ENCODE results near the gene CRHR2.

CRHR2 gene

DNA sequence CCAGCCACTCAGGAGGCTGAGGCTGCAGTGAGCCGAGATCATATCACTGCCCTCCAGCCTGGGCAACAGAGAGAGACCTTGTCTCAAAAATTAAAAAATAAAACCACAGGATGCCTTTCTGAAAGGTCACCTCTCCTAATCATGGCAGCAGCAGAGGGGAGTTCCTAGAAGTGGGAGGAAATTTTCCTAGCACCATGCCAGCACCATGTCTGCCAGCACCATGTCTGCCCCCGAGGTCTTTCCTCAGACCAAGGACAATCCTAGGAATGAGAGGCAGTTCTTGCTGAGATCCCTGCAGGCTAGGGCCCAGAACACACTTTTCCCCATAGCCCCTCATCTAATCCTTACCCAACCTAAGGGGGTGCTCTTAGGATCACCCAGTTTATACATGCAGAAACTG lies 47.4 kb upstream of the CRHR2 start:
- peak; percentile 48 to 65 for DNase-seq
- WGBS (ENCODE audit: extremely low coverage, insufficient coverage, insufficient read length): no CpG with 5 or more reads among the region's 2 CpGs
- H3K36me3 ChIP-seq (ENCODE audit: control insufficient read depth in 1 of 2, insufficient read depth in 2 of 2, low read length in 2 of 2): no peaks in the 10 kb centered on the region
- H2BK12ac ChIP-seq (ENCODE audit: low read length): no peak overlapping the region
- no peak overlapping the region for H3K4me2 ChIP-seq (ENCODE audit: low read length)
- H2BK5ac ChIP-seq (ENCODE audit: low read depth, low read length, poor library complexity): no peak overlapping the region
- no peaks in the 10 kb centered on the region for H3K27me3 ChIP-seq (ENCODE audit: insufficient read depth, low read length)
- peaks cover 3% of the 10 kb centered on the region for H3K79me1 ChIP-seq (ENCODE audit: low read length)
- H3K9me3 ChIP-seq (ENCODE audit: insufficient read depth, low read depth, low read length): peaks cover 3% of the 10 kb centered on the region
- H4K8ac ChIP-seq (ENCODE audit: low read depth, low read length): no peak overlapping the region
- no peak overlapping the region for H3K27ac ChIP-seq (ENCODE audit: low read depth, low read length)
- no peaks in the 10 kb centered on the region for H3K79me2 ChIP-seq (ENCODE audit: control insufficient read depth, insufficient read depth, low read length, poor library complexity)
- H3K4ac ChIP-seq (ENCODE audit: low read depth, low read length): no peak overlapping the region
- no peak overlapping the region for H4K12ac ChIP-seq (ENCODE audit: low read depth, low read length)
- no peak overlapping the region for H3K14ac ChIP-seq (ENCODE audit: low read length)
- no peak overlapping the region for H3K18ac ChIP-seq (ENCODE audit: low read length)
- no peak overlapping the region for H2BK120ac ChIP-seq (ENCODE audit: insufficient read depth, low read length, poor library complexity)
- no peak overlapping the region for H2AK5ac ChIP-seq (ENCODE audit: low read length)
- no peak overlapping the region for H4K91ac ChIP-seq (ENCODE audit: low read depth, low read length)
- H3K4me3 ChIP-seq (ENCODE audit: low read depth, low read length): no peak overlapping the region
- H3K23ac ChIP-seq (ENCODE audit: low read length): no peak overlapping the region
- peaks cover 14 to 21% of the 10 kb centered on the region in 2 experiments for H3K4me1 ChIP-seq (ENCODE audit: control insufficient read depth in 1 of 2, insufficient read depth in 2 of 2, low read length in 2 of 2)
- H3K9ac ChIP-seq (ENCODE audit: low read length): no peak overlapping the region
- H2AFZ ChIP-seq (ENCODE audit: insufficient read depth, low read length, poor library complexity): no peak overlapping the region

DNA sequence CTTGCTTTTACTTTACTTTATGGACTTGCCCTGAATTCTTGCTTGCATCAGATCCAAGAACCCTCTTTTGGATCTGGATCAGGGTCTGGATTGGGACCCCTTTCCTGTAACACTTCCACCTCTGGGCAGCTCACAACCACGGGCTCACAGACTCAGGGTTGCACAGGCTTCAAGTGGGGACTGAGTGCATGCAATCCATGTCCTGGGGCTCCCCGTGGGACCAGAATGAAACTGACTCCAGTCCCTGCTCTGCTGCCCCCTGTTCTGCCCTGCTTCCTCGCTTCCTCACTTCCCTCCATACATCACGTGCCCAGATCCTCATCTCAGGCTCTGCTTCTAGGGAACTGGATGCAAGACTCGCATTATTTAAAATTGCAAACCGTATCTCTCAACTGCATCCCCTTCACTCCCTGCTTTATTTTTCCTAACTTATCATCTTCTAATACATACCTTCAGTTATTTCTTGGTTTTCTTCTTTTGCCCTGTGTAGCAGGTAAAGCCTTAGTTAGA lies 46.4 kb upstream of the CRHR2 start:
- Histone ChIP-seq H3K4ac (ENCODE audit: low read depth, low read length) (no peak overlapping the region), H4K8ac (ENCODE audit: low read depth, low read length) (no peak overlapping the region), H3K9me3 (ENCODE audit: insufficient read depth, low read depth, low read length) (peaks cover 1% of the 10 kb centered on the region), H3K79me1 (ENCODE audit: low read length) (peaks cover 3% of the 10 kb centered on the region), H3K79me2 (ENCODE audit: control insufficient read depth, insufficient read depth, low read length, poor library complexity) (no peaks in the 10 kb centered on the region), H3K4me3 (ENCODE audit: low read depth, low read length) (no peak overlapping the region), H2BK120ac (ENCODE audit: insufficient read depth, low read length, poor library complexity) (no peak overlapping the region), H3K4me1 (ENCODE audit: control insufficient read depth in 1 of 2, insufficient read depth in 2 of 2, low read length in 2 of 2) (peaks cover 14 to 21% of the 10 kb centered on the region in 2 experiments), H2AFZ (ENCODE audit: insufficient read depth, low read length, poor library complexity) (no peak overlapping the region), H4K91ac (ENCODE audit: low read depth, low read length) (no peak overlapping the region), H3K4me2 (ENCODE audit: low read length) (no peak overlapping the region), H3K18ac (ENCODE audit: low read length) (no peak overlapping the region), H2AK5ac (ENCODE audit: low read length) (no peak overlapping the region), H2BK5ac (ENCODE audit: low read depth, low read length, poor library complexity) (no peak overlapping the region), H3K9ac (ENCODE audit: low read length) (no peak overlapping the region), H3K36me3 (ENCODE audit: control insufficient read depth in 1 of 2, insufficient read depth in 2 of 2, low read length in 2 of 2) (no peaks in the 10 kb centered on the region), H3K14ac (ENCODE audit: low read length) (no peak overlapping the region), H3K27me3 (ENCODE audit: insufficient read depth, low read length) (no peaks in the 10 kb centered on the region), H3K27ac (ENCODE audit: low read depth, low read length) (no peak overlapping the region), H2BK12ac (ENCODE audit: low read length) (peak overlapping the region; percentile 9), H4K12ac (ENCODE audit: low read depth, low read length) (no peak overlapping the region), H3K23ac (ENCODE audit: low read length) (no peak overlapping the region)
- DNase-seq: no peak
- 100% methylated on average over 1 of the region's 6 CpGs for WGBS (ENCODE audit: extremely low coverage, insufficient coverage, insufficient read length)

DNA sequence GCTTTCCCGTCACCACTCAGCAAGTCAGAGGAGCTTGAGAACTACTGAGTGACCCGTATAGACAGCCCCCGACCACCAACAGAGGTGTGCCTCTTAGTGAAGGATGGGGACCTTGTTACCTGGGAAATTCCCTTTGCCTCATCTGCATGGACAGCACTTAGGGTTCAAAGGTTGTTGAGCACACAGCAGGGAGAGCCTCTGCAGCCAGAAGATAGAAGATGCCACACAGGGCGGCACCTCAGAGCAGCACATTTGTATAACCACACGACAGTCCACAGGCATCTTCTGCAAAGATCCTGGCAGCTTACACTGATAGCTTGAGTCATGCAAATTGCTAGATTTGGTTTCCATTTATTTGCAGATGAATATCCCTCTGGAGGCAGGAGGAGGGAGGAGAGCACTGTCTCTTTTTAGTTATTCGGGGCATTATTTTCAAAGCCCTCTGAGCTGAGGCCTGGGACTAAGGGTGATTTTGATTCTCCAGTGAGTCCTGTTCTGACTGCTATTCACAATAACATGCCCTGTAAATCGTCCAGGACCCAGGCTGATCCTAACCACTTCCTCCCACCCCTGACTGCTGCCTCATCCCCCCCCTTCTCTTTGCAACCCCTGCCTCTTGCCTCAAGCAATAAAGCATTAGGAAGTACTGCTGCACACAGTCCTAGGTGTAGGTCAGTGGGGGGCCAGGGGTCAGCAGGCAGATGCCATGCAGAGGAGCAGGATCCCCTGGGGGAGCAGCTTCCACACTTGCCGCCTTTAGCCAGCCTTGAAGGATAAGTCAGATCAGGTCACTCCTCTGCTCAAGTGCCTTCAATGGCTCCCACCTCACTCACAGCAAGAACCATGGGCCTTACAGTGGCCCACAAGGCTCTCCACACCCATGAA lies 45.0 kb upstream of the CRHR2 start:
- whole genome bisulfite sequencing (ENCODE audit: extremely low coverage, insufficient coverage, insufficient read length): no CpG with 5 or more reads among the region's 8 CpGs
- Histone ChIP-seq H2AK5ac (ENCODE audit: low read length) (no peak overlapping the region), H3K18ac (ENCODE audit: low read length) (peak overlapping the region; percentile 62), H3K4me3 (ENCODE audit: low read depth, low read length) (no peak overlapping the region), H3K14ac (ENCODE audit: low read length) (peak overlapping the region; percentile 33), H3K79me2 (ENCODE audit: control insufficient read depth, insufficient read depth, low read length, poor library complexity) (no peaks in the 10 kb centered on the region), H3K4ac (ENCODE audit: low read depth, low read length) (no peak overlapping the region), H3K9ac (ENCODE audit: low read length) (no peak overlapping the region), H3K9me3 (ENCODE audit: insufficient read depth, low read depth, low read length) (peaks cover 3% of the 10 kb centered on the region), H2BK5ac (ENCODE audit: low read depth, low read length, poor library complexity) (no peak overlapping the region), H3K79me1 (ENCODE audit: low read length) (peaks cover 3% of the 10 kb centered on the region), H4K91ac (ENCODE audit: low read depth, low read length) (peak overlapping the region; percentile 48), H3K4me1 (ENCODE audit: control insufficient read depth in 1 of 2, insufficient read depth in 2 of 2, low read length in 2 of 2) (peaks cover 14 to 21% of the 10 kb centered on the region in 2 experiments), H3K27me3 (ENCODE audit: insufficient read depth, low read length) (no peaks in the 10 kb centered on the region), H4K8ac (ENCODE audit: low read depth, low read length) (peak overlapping the region; percentile 23), H3K27ac (ENCODE audit: low read depth, low read length) (no peak overlapping the region), H4K12ac (ENCODE audit: low read depth, low read length) (no peak overlapping the region), H3K36me3 (ENCODE audit: control insufficient read depth in 1 of 2, insufficient read depth in 2 of 2, low read length in 2 of 2) (no peaks in the 10 kb centered on the region), H2AFZ (ENCODE audit: insufficient read depth, low read length, poor library complexity) (no peak overlapping the region), H2BK120ac (ENCODE audit: insufficient read depth, low read length, poor library complexity) (peak overlapping the region; percentile 32), H3K23ac (ENCODE audit: low read length) (no peak overlapping the region), H3K4me2 (ENCODE audit: low read length) (no peak overlapping the region), H2BK12ac (ENCODE audit: low read length) (no peak overlapping the region)
- DNase-seq: no peak

DNA sequence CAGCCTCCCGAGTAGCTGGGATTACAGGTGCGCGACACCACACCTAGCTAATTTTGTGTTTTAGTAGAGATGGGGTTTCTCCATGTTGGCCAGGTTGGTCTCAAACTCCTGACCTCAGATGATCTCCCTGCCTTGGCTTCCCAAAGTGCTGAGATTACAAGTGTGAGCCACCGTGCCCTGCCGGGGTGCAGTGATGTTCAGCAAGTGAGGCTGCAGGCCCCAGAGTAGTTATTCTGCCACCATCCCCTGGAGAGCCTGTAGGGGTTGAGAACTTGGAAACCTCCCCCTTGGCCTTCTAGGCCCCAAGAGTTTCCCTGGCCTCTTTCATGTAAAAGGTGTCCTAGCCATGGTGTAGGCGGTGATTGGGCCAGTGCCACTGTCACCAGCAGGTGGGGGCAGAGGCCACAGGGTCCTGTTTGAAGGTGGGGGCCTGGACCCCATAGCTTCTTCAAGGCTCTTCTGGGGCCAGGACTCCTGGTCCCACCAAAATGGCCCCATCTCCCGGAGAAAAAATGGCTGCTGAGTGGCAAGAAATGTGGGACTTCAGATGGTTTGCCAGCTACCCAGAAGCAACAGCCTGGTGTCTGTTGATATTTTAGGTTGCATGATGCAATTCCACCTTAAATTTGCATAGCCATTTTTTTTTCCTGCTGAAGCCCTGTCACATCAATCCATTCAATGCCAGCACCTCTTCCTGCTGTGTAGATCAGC lies 44.2 kb upstream of the CRHR2 start:
- no peaks in the 10 kb centered on the region for H3K36me3 ChIP-seq (ENCODE audit: control insufficient read depth in 1 of 2, insufficient read depth in 2 of 2, low read length in 2 of 2)
- no peak overlapping the region for H3K9ac ChIP-seq (ENCODE audit: low read length)
- no peak overlapping the region for H3K27ac ChIP-seq (ENCODE audit: low read depth, low read length)
- no peak overlapping the region for H4K8ac ChIP-seq (ENCODE audit: low read depth, low read length)
- no peak overlapping the region for H4K12ac ChIP-seq (ENCODE audit: low read depth, low read length)
- H3K4me2 ChIP-seq (ENCODE audit: low read length): no peak overlapping the region
- no peak overlapping the region for H4K91ac ChIP-seq (ENCODE audit: low read depth, low read length)
- no peaks in the 10 kb centered on the region for H3K27me3 ChIP-seq (ENCODE audit: insufficient read depth, low read length)
- no peak overlapping the region for H3K23ac ChIP-seq (ENCODE audit: low read length)
- no peak overlapping the region for H2BK12ac ChIP-seq (ENCODE audit: low read length)
- no peak overlapping the region for H3K4ac ChIP-seq (ENCODE audit: low read depth, low read length)
- H3K79me1 ChIP-seq (ENCODE audit: low read length): peaks cover 3% of the 10 kb centered on the region
- peaks cover 14 to 18% of the 10 kb centered on the region in 2 experiments for H3K4me1 ChIP-seq (ENCODE audit: control insufficient read depth in 1 of 2, insufficient read depth in 2 of 2, low read length in 2 of 2)
- H3K9me3 ChIP-seq (ENCODE audit: insufficient read depth, low read depth, low read length): peaks cover 4% of the 10 kb centered on the region
- H3K4me3 ChIP-seq (ENCODE audit: low read depth, low read length): no peak overlapping the region
- no peak overlapping the region for H2AK5ac ChIP-seq (ENCODE audit: low read length)
- H3K79me2 ChIP-seq (ENCODE audit: control insufficient read depth, insufficient read depth, low read length, poor library complexity): no peaks in the 10 kb centered on the region
- no peak overlapping the region for H2AFZ ChIP-seq (ENCODE audit: insufficient read depth, low read length, poor library complexity)
- H3K14ac ChIP-seq (ENCODE audit: low read length): no peak overlapping the region
- no CpG with 5 or more reads among the region's 7 CpGs for WGBS (ENCODE audit: extremely low coverage, insufficient coverage, insufficient read length)
- no peak overlapping the region for H2BK120ac ChIP-seq (ENCODE audit: insufficient read depth, low read length, poor library complexity)
- no peak overlapping the region for H3K18ac ChIP-seq (ENCODE audit: low read length)
- no peak for DNase-seq
- no peak overlapping the region for H2BK5ac ChIP-seq (ENCODE audit: low read depth, low read length, poor library complexity)

All from trophoblast cell (in vitro differentiated cells and primary cell).